NOMO-1 treated with DMSO at 0.1 percent for 48 hours (cell line): ENCODE results near the gene TMEM9.

Experiments used
- DNase-seq: peaks from one replicate; lab custom pipeline; 2025; ENCODE audit not compliant: unreplicated experiment; lab: John Stamatoyannopoulos, UW

Gene TMEM9

GRCh38 chr1:201154389-201155165 lies at the start of gene TMEM9:
TMEM9 (minus strand) TSS chr1:201154474; CDS start chr1:201153923, 551 bp downstream.
- peak; percentile 85 for DNase-seq

GRCh38 chr1:201198598-201198997 lies 44.3 kb upstream of the TMEM9 start:
- no peak for DNase-seq

GRCh38 chr1:201194046-201194445 lies 39.8 kb upstream of the TMEM9 start:
- DNase-seq: no peak

- no peak for DNase-seq
Measured at GRCh38 chr1:201192261-201192788, 38.1 kb upstream of the TMEM9 start.

GRCh38 chr1:201191653-201192260 lies 37.5 kb upstream of the TMEM9 start:
- DNase-seq: no peak

GRCh38 chr1:201190624-201191051 lies 36.4 kb upstream of the TMEM9 start, which contains the start of gene IGFN1:
IGFN1 (plus strand) TSS chr1:201190824; CDS start chr1:201193294, 2,470 bp downstream.
- DNase-seq: no peak

GRCh38 chr1:201190005-201190404 lies 35.7 kb upstream of the TMEM9 start:
- no peak for DNase-seq

GRCh38 chr1:201189085-201189484 lies 34.8 kb upstream of the TMEM9 start:
- DNase-seq: no peak

GRCh38 chr1:201186192-201186591 lies 31.9 kb upstream of the TMEM9 start:
- peak; percentile 80 for DNase-seq

- DNase-seq: no peak
Measured at GRCh38 chr1:201185527-201186128, 31.4 kb upstream of the TMEM9 start.

GRCh38 chr1:201185123-201185453 lies 30.8 kb upstream of the TMEM9 start:
- DNase-seq: no peak

GRCh38 chr1:201184307-201185122 lies 30.2 kb upstream of the TMEM9 start:
- DNase-seq: no peak

GRCh38 chr1:201183753-201184152 lies 29.5 kb upstream of the TMEM9 start:
- DNase-seq: no peak

GRCh38 chr1:201183209-201183608 lies 28.9 kb upstream of the TMEM9 start:
- no peak for DNase-seq

GRCh38 chr1:201181726-201182125 lies 27.5 kb upstream of the TMEM9 start:
- no peak for DNase-seq

GRCh38 chr1:201181323-201181722 lies 27.0 kb upstream of the TMEM9 start:
- no peak for DNase-seq

GRCh38 chr1:201180901-201181300 lies 26.6 kb upstream of the TMEM9 start:
- no peak for DNase-seq

GRCh38 chr1:201180141-201180540 lies 25.9 kb upstream of the TMEM9 start:
- no peak for DNase-seq

- DNase-seq: no peak
Measured at GRCh38 chr1:201178718-201179117, 24.4 kb upstream of the TMEM9 start.

- DNase-seq: no peak
Measured at GRCh38 chr1:201176940-201177339, 22.7 kb upstream of the TMEM9 start.
